H1 (cell line): Measurements from ENCODE around the gene MYL7. TPM values are rescaled to one million over a fixed set of nuclear protein-coding genes. Genes with fewer than 3 reads are reported as not detected.

Experiments
- CTCF ChIA-PET: fragments of 300-600 bp; sonication (Branson Sonifier 250); formaldehyde crosslinking; loops from one replicate; lab custom pipeline; 2021; ENCODE audit not compliant: partially characterized antibody; lab: Charles Lee
- POLR2A ChIA-PET: fragments of 300-600 bp; sonication (Branson Sonifier 250); formaldehyde crosslinking; loops from one replicate; lab custom pipeline; 2021; ENCODE audit warnings: inconsistent platforms; ENCODE audit not compliant: partially characterized antibody; lab: Charles Lee
- DNase-seq, 2 experiments: peaks; one replicate each; pipeline versions ENCODE4 v3.0.0 to v3.0.0-alpha.2; 2010 to 2022; ENCODE audit warnings: low spot score in 2 of 2, low read depth in 1 of 2, mixed read lengths in 1 of 2
- FAIRE-seq: peaks from 2 replicates; lab custom pipeline; 2011; peaks lifted over from hg19 to GRCh38; lab: Jason Lieb, UNC
- H2AFZ ChIP-seq: 2 replicates; pipeline ENCODE4 v1.8.1; 2012; ENCODE audit warnings: low read length, inconsistent platforms
- H2AK5ac ChIP-seq: 2 replicates; pipeline ENCODE4 v1.6.1; 2013; ENCODE audit warnings: low read depth, low read length
- H2BK120ac ChIP-seq: replicated peaks from 2 replicates; pipeline ENCODE3; 2013; ENCODE audit warnings: low read depth, low read length, inconsistent platforms
- H2BK12ac ChIP-seq: 2 replicates; pipeline ENCODE4 v1.6.1; 2013; ENCODE audit warnings: low read depth, low read length
- H2BK15ac ChIP-seq: 2 replicates; pipeline ENCODE4 v1.6.1; 2013; ENCODE audit warnings: low read length
- H2BK20ac ChIP-seq: 2 replicates; pipeline ENCODE4 v1.6.1; 2013; ENCODE audit warnings: low read length
- H2BK5ac ChIP-seq: 2 replicates; pipeline ENCODE4 v1.6.1; 2013; ENCODE audit warnings: low read depth, low read length
- H3K14ac ChIP-seq: 2 replicates; pipeline ENCODE4 v1.6.1; 2013; ENCODE audit warnings: inconsistent platforms; ENCODE audit not compliant: insufficient read length
- H3K18ac ChIP-seq: 2 replicates; pipeline ENCODE4 v1.6.1; 2013; ENCODE audit warnings: low read length; ENCODE audit errors: extremely low read depth
- H3K23ac ChIP-seq: 2 replicates; pipeline ENCODE4 v1.6.1; 2013; ENCODE audit warnings: inconsistent platforms; ENCODE audit not compliant: insufficient read length
- H3K23me2 ChIP-seq: 2 replicates; pipeline ENCODE4 v1.6.1; 2013; ENCODE audit warnings: low read depth, low read length
- H3K27ac ChIP-seq: 2 replicates; pipeline ENCODE4 v1.6.1; 2011; ENCODE audit warnings: low read depth, low read length, inconsistent platforms
- H3K27me3 ChIP-seq, 4 experiments: replicated peaks in 1 of 4; 1 replicate in 1 of 4; 2 replicates in 3 of 4; pipeline versions ENCODE4 v1.6.1 to v1.8.1; 2011 to 2013; ENCODE audit warnings: low read length in 3 of 4, mild to moderate bottlenecking in 3 of 4, inconsistent platforms in 2 of 4, mixed read lengths in 2 of 4, moderate library complexity in 1 of 4; ENCODE audit not compliant: control insufficient read depth in 3 of 4, insufficient read depth in 3 of 4; ENCODE audit errors: extremely low read depth in 1 of 4
- H3K36me3 ChIP-seq, 4 experiments: 2 replicates each; pipeline versions ENCODE4 v1.6.1 to v1.8.1; 2011 to 2013; ENCODE audit warnings: mild to moderate bottlenecking in 4 of 4, low read length in 3 of 4, moderate library complexity in 2 of 4, control low read depth in 1 of 4, inconsistent platforms in 1 of 4; ENCODE audit not compliant: insufficient read depth in 4 of 4, control insufficient read depth in 2 of 4
- H3K4ac ChIP-seq: replicated peaks from 2 replicates; pipeline ENCODE3; 2013; ENCODE audit warnings: low read length, low read depth, mixed read lengths, inconsistent platforms; ENCODE audit not compliant: insufficient read length
- H3K4me1 ChIP-seq, 4 experiments: replicated peaks in 1 of 4; 1 replicate in 1 of 4; 2 replicates in 3 of 4; pipeline versions ENCODE4 v1.6.1 to v1.8.1; 2011 to 2013; ENCODE audit warnings: low read length in 3 of 4, inconsistent platforms in 2 of 4, mixed read lengths in 1 of 4; ENCODE audit not compliant: insufficient read depth in 4 of 4, control insufficient read depth in 3 of 4
- H3K4me2 ChIP-seq, 2 experiments: 2 replicates each; pipeline versions ENCODE4 v1.6.1 to v1.8.1; 2011 to 2013; ENCODE audit warnings: low read depth in 2 of 2, low read length in 2 of 2, control low read depth in 1 of 2, inconsistent platforms in 1 of 2, mild to moderate bottlenecking in 1 of 2; ENCODE audit not compliant: insufficient read depth in 1 of 2
- H3K4me3 ChIP-seq, 4 experiments: fragments of 200-600, 300-600 bp in 1 of 4; sonication (generic), shearing (Covaris generic), sonication (Bioruptor Twin) in 1 of 4; 2 replicates each; pipeline versions ENCODE4 v1.5.1 to v1.8.1; 2011 to 2016; ENCODE audit warnings: low read length in 4 of 4, low read depth in 3 of 4, control low read depth in 2 of 4, inconsistent platforms in 2 of 4, mild to moderate bottlenecking in 2 of 4, mixed read lengths in 1 of 4, moderate library complexity in 1 of 4; ENCODE audit not compliant: insufficient read depth in 2 of 4; ENCODE audit errors: extremely low read depth in 1 of 4
- H3K56ac ChIP-seq: replicated peaks from 2 replicates; pipeline ENCODE3; 2013; ENCODE audit warnings: low read depth, mild to moderate bottlenecking, mixed read lengths, low read length, inconsistent platforms; ENCODE audit not compliant: insufficient read length
- H3K79me1 ChIP-seq: 2 replicates; pipeline ENCODE4 v1.6.1; 2013; ENCODE audit warnings: low read depth, low read length, control low read depth
- H3K79me2 ChIP-seq, 2 experiments: 2 replicates each; pipeline versions ENCODE4 v1.6.1 to v1.8.1; 2012 to 2013; ENCODE audit warnings: low read length in 2 of 2, mild to moderate bottlenecking in 2 of 2, inconsistent platforms in 1 of 2; ENCODE audit not compliant: insufficient read depth in 2 of 2, control insufficient read depth in 1 of 2
- H3K9ac ChIP-seq, 4 experiments: replicated peaks in 1 of 4; 1 replicate in 1 of 4; 2 replicates in 3 of 4; pipeline versions ENCODE4 v1.6.1 to v1.8.1; 2011 to 2013; ENCODE audit warnings: low read depth in 3 of 4, low read length in 3 of 4, control low read depth in 2 of 4, mild to moderate bottlenecking in 2 of 4, moderate library complexity in 2 of 4, inconsistent platforms in 1 of 4; ENCODE audit errors: extremely low read depth in 1 of 4
- H3K9me3 ChIP-seq, 2 experiments: 2 replicates each; pipeline versions ENCODE4 v1.6.1 to v1.8.1; 2012 to 2013; ENCODE audit warnings: mild to moderate bottlenecking in 2 of 2, moderate library complexity in 2 of 2, control low read depth in 1 of 2, inconsistent platforms in 1 of 2, low read depth in 1 of 2, low read length in 1 of 2, mixed read lengths in 1 of 2; ENCODE audit not compliant: insufficient read depth in 2 of 2
- H4K20me1 ChIP-seq, 2 experiments: replicated peaks in 1 of 2; 2 replicates each; pipeline versions ENCODE3 to v1.8.1; 2011 to 2013; ENCODE audit warnings: inconsistent platforms in 2 of 2, low read length in 2 of 2, mild to moderate bottlenecking in 1 of 2; ENCODE audit not compliant: insufficient read depth in 2 of 2, control insufficient read depth in 1 of 2
- H4K5ac ChIP-seq: 2 replicates; pipeline ENCODE4 v1.6.1; 2013; ENCODE audit warnings: low read length, low read depth, mixed read lengths, inconsistent platforms; ENCODE audit not compliant: insufficient read length
- H4K8ac ChIP-seq: 2 replicates; pipeline ENCODE4 v1.8.0; 2013; ENCODE audit warnings: mild to moderate bottlenecking, moderate library complexity, low read length, inconsistent platforms; ENCODE audit not compliant: insufficient read depth; ENCODE audit errors: extremely low read depth
- H4K91ac ChIP-seq: replicated peaks from 2 replicates; pipeline ENCODE3; 2013; ENCODE audit warnings: low read length, mixed read lengths, inconsistent platforms; ENCODE audit not compliant: insufficient read length
- BCL11A ChIP-seq, 2 experiments: IDR thresholded peaks; one replicate each; pipeline ENCODE4 v1.6.1; 2011; ENCODE audit warnings: low read depth in 2 of 2, low read length in 2 of 2, mild to moderate bottlenecking in 2 of 2
- CEBPB ChIP-seq: IDR thresholded peaks from 2 replicates; pipeline ENCODE4 v1.6.1; 2012; ENCODE audit warnings: low read depth, low read length
- CTCF ChIP-seq, 3 experiments: IDR thresholded peaks; 1 replicate in 2 of 3; 2 replicates in 1 of 3; pipeline versions ENCODE4 v1.5.1 to v1.6.1; 2011; ENCODE audit warnings: low read length in 3 of 3, mild to moderate bottlenecking in 3 of 3, inconsistent platforms in 2 of 3, low read depth in 1 of 3, moderate library complexity in 1 of 3; ENCODE audit not compliant: insufficient read depth in 1 of 3; ENCODE audit errors: control extremely low read depth in 1 of 3
- EGR1 ChIP-seq: IDR thresholded peaks from 2 replicates; pipeline ENCODE4 v1.6.1; 2011; ENCODE audit warnings: low read depth, low read length, borderline replicate concordance
- GABPA ChIP-seq: IDR thresholded peaks from 2 replicates; pipeline ENCODE4 v1.6.1; 2011; ENCODE audit warnings: mild to moderate bottlenecking, low read length, moderate library complexity, borderline replicate concordance; ENCODE audit not compliant: insufficient read depth
- KDM4A ChIP-seq: IDR thresholded peaks from one replicate; pipeline ENCODE4 v1.7.1; 2012; ENCODE audit warnings: low read depth, mild to moderate bottlenecking, moderate library complexity, low read length, inconsistent platforms; ENCODE audit not compliant: severe bottlenecking
- SIX5 ChIP-seq: IDR thresholded peaks from 2 replicates; pipeline ENCODE4 v1.6.1; 2011; ENCODE audit warnings: mild to moderate bottlenecking, low read depth, low read length
- SRF ChIP-seq: IDR thresholded peaks from 2 replicates; pipeline ENCODE4 v1.6.1; 2011; ENCODE audit warnings: mild to moderate bottlenecking, low read depth, low read length, moderate library complexity
- SUZ12 ChIP-seq: fragments of 200-600 bp; sonication (generic); IDR thresholded peaks from 2 replicates; pipeline ENCODE4 v1.6.1; 2012; ENCODE audit warnings: mild to moderate bottlenecking, inconsistent platforms, low read length, moderate library complexity, mixed read lengths
- TAF7 ChIP-seq: optimal IDR thresholded peaks from 2 replicates; pipeline ENCODE3; 2011; ENCODE audit warnings: low read depth, mild to moderate bottlenecking, inconsistent platforms, low read length, moderate library complexity, borderline replicate concordance
- WGBS, 2 experiments: shearing (Covaris generic) in 1 of 2; methylation state at CpG; one replicate each; pipeline versions ENCODE4 v1.1.6 to v1.1.7; 2013 to 2015; ENCODE audit warnings: low lambda C conversion rate in 2 of 2, mixed read lengths in 2 of 2, inconsistent platforms in 1 of 2, low coverage in 1 of 2, missing lambda C conversion rate in 1 of 2; ENCODE audit not compliant: insufficient replicate concordance in 2 of 2, insufficient coverage in 1 of 2, insufficient read length in 1 of 2; ENCODE audit errors: extremely low coverage in 1 of 2, missing lambda C conversion rate in 1 of 2; 5-methylcytosine and 5-hydroxymethylcytosine counted together
- polyA plus RNA-seq, 7 experiments: library from polyadenylated mRNA; depleted of rRNA in 3 of 7; stranded (reverse) in 5 of 7; unstranded in 2 of 7; fragments of >200 nt in 5 of 7; fragments of 200-250 nt in 2 of 7; gene quantifications; 1 replicate in 5 of 7; 2 replicates in 1 of 7; 4 replicates in 1 of 7; pipeline versions ENCODE4 v1.2.1 to v1.2.3, GENCODE V29; 2011 to 2013; ENCODE audit warnings: missing spikeins in 2 of 7, mixed read lengths in 2 of 7
- total RNA-seq: library from RNA; stranded (reverse); fragmentation: NEBNext Ultra II Directional; extraction: Animal tissue kit (Norgen Biotek cat#: 25700); gene quantifications from 2 replicates; pipeline ENCODE4 v1.2.1, GENCODE V29; 2021

Gene MYL7
- total and polyA plus RNA-seq, 2 of the 8 experiments (the other 6 are each of a cell fraction or from before 2014, with no cell fraction given), result 3.3 to 3.4 TPM

GRCh38 chr7:44150466-44150832, 9.3 kb upstream of the MYL7 start:
- no peak overlapping the region for H3K14ac ChIP-seq
- CTCF ChIA-PET, result interaction anchor here (1.0 to 6.1 kb wide), 6 partner anchors 19 to 78 kb away, joined by 3 to 46 read pairs (median 4); no protein-coding TSS in a partner anchor
- H4K5ac ChIP-seq, result no peak overlapping the region
- no peak overlapping the region for H2AFZ ChIP-seq
- POLR2A ChIA-PET, result interaction anchor here (0.9 to 1.3 kb wide), 2 partner anchors 10 to 51 kb away, joined by 3 read pairs; no protein-coding TSS in a partner anchor
- H4K20me1 ChIP-seq, result no peaks in the 10 kb centered on the region
- H3K56ac ChIP-seq, result no peak overlapping the region
- H3K27ac ChIP-seq, result no peak overlapping the region
- no peak overlapping the region for H3K4me2 ChIP-seq
- H2BK20ac ChIP-seq, result no peak overlapping the region
- 0 out of 2 replicates have a peak overlapping the region, but pooled peaks have one; percentile 35 for H4K8ac ChIP-seq
- H2BK15ac ChIP-seq, result no peak overlapping the region
- no peaks in the 10 kb centered on the region for H3K79me1 ChIP-seq
- no peak overlapping the region for H2AK5ac ChIP-seq
- H2BK12ac ChIP-seq, result no peak overlapping the region
- no peaks in the 10 kb centered on the region for H3K79me2 ChIP-seq
- no peak overlapping the region for H3K18ac ChIP-seq
- no peak overlapping the region for H3K9ac ChIP-seq
- DNase-seq (no peak), FAIRE-seq (no peak)
- peaks cover 0 to 14% (median 6%) of the 10 kb centered on the region in 4 experiments; a peak in 4 of 7 replicates for H3K4me1 ChIP-seq
- H3K27me3 ChIP-seq, result peaks cover 3 to 10% (median 7%) of the 10 kb centered on the region in 4 experiments; a peak in 6 of 7 replicates
- H3K23ac ChIP-seq, result no peak overlapping the region
- H4K91ac ChIP-seq, result no peak overlapping the region
- H3K4me3 ChIP-seq, result no peak overlapping the region
- WGBS, 2 experiments, result 93% methylated on average over 5 of the region's 5 CpGs; no CpG with 5 or more reads in 1 of the 2 experiments
- peaks cover 6% of the 10 kb centered on the region; the same call in 1 of the 2 replicates for H3K23me2 ChIP-seq
- no peaks in the 10 kb centered on the region for H3K9me3 ChIP-seq
- H2BK120ac ChIP-seq, result no peak overlapping the region
- H3K4ac ChIP-seq, result no peak overlapping the region
- no peak overlapping the region for H2BK5ac ChIP-seq
- no peaks in the 10 kb centered on the region for H3K36me3 ChIP-seq
- no peak for TF ChIP-seq KDM4A
- TF ChIP-seq CTCF (IDR thresholded peaks at IDR 0.05; ENCODE audit: control extremely low read depth in 1 of 3, insufficient read depth in 1 of 3, low read depth in 1 of 3, low read length in 3 of 3), result no peak
- no peak for TF ChIP-seq GABPA
- TF ChIP-seq TAF7, result no peak
- no peak for TF ChIP-seq SUZ12
- TF ChIP-seq BCL11A (IDR thresholded peaks at IDR 0.05; ENCODE audit: low read depth in 2 of 2, low read length in 2 of 2), result no peak
- no peak for TF ChIP-seq EGR1
- TF ChIP-seq CEBPB, result no peak
- TF ChIP-seq SIX5, result no peak
- TF ChIP-seq SRF, result no peak
